Loucy (cell line): ENCODE data around the gene PCSK9.

ENCODE experiments used
- CTCF ChIP-seq: fragments of 200-600 bp; sonication (generic); conservative IDR thresholded peaks from 2 replicates; pipeline ENCODE4 v1.5.1; 2014; ENCODE audit warnings: mild to moderate bottlenecking, antibody characterized with exemption, low read length
- EZH2phosphoT487 ChIP-seq: fragments of 200-600 bp; IDR thresholded peaks from 2 replicates; pipeline ENCODE4 v1.6.1; 2018; ENCODE audit warnings: antibody characterized with exemption, mild to moderate bottlenecking, moderate library complexity, borderline replicate concordance

GRCh38 chr1:55064861-55065263, 25.5 kb downstream of the PCSK9 start:
- TF ChIP-seq CTCF = no peak
- no peak for TF ChIP-seq EZH2phosphoT487
